ENCODE results near the gene MNAT1.
A peak's percentile ranks its signal among the peaks of the same experiment; 100 is the strongest.

Gene MNAT1

DNA sequence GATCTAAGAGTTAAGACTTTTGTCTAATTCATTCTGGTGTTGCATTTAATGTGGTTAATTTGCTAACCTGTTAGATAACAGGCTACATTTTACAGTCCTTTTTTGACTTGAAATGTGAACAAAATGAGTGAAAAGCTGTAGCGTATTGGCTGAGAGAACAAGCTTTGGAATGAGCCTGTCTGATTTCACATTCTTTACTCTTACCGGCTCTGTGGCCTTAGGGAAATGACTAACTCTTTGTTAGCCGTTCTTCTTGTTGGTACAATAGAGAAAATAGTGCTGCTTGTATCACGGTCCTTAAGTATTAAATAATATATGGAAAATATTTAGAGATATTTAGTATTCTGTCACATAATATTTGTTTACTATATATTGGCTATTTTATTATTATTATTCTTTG is 1.9 kb downstream of the MNAT1 start:
- no peak overlapping the region for H3K4ac ChIP-seq (ENCODE audit: low read length)
- no peak overlapping the region for H3K4me2 ChIP-seq (ENCODE audit: insufficient read depth, low read length, poor library complexity, severe bottlenecking)
- H2BK120ac ChIP-seq (ENCODE audit: low read depth, low read length): no peak overlapping the region
- H4K8ac ChIP-seq (ENCODE audit: low read depth, low read length): no peak overlapping the region
- H3K9me3 ChIP-seq (replicated peaks in 1 of 2; ENCODE audit: control insufficient read depth in 2 of 2, insufficient read depth in 1 of 2, low read depth in 1 of 2, low read length in 2 of 2): no peaks in the 10 kb centered on the region
- no peak for DNase-seq (ENCODE audit: low spot score)
- no peak overlapping the region for H3K14ac ChIP-seq (ENCODE audit: low read length)
- no peak overlapping the region for H3K23ac ChIP-seq (ENCODE audit: low read depth, low read length, poor library complexity)
- H4K91ac ChIP-seq (ENCODE audit: low read depth, low read length, poor library complexity): no peak overlapping the region
- no peak overlapping the region for H3K18ac ChIP-seq (ENCODE audit: low read length)
- no CpG with 5 or more reads among the region's 4 CpGs for WGBS, 2 donors (ENCODE audit: extremely low coverage in 2 of 2, insufficient read length in 2 of 2, insufficient replicate concordance in 1 of 2)
- no peak overlapping the region for H2BK5ac ChIP-seq (ENCODE audit: low read length)
- H2BK15ac ChIP-seq (ENCODE audit: low read length): no peak overlapping the region
- no peaks in the 10 kb centered on the region for H3K27me3 ChIP-seq (ENCODE audit: control insufficient read depth in 3 of 3, insufficient read depth in 3 of 3, low read depth in 1 of 3, low read length in 3 of 3)
- H2AFZ ChIP-seq (ENCODE audit: low read length): no peak overlapping the region
- no peaks in the 10 kb centered on the region for H3K36me3 ChIP-seq (replicated peaks in 1 of 2; ENCODE audit: control insufficient read depth in 2 of 2, insufficient read depth in 2 of 2, low read length in 2 of 2)
- no peak overlapping the region for H2AK5ac ChIP-seq (ENCODE audit: low read depth, low read length)
- H2BK12ac ChIP-seq (ENCODE audit: low read length): no peak overlapping the region
- H3K4me3 ChIP-seq (ENCODE audit: low read length in 2 of 2): peak overlapping the region in 1 of 2 donors; percentile 69
- no peaks in the 10 kb centered on the region for H3K4me1 ChIP-seq (ENCODE audit: control insufficient read depth in 2 of 2, insufficient read depth in 1 of 2, low read depth in 1 of 2, low read length in 2 of 2)
- H3K79me1 ChIP-seq (ENCODE audit: low read depth, low read length): no peaks in the 10 kb centered on the region
- no peak overlapping the region for H3K9ac ChIP-seq (ENCODE audit: low read depth, low read length, poor library complexity)
- no peak overlapping the region for H3K27ac ChIP-seq (replicated peaks; ENCODE audit: low read length)

DNA sequence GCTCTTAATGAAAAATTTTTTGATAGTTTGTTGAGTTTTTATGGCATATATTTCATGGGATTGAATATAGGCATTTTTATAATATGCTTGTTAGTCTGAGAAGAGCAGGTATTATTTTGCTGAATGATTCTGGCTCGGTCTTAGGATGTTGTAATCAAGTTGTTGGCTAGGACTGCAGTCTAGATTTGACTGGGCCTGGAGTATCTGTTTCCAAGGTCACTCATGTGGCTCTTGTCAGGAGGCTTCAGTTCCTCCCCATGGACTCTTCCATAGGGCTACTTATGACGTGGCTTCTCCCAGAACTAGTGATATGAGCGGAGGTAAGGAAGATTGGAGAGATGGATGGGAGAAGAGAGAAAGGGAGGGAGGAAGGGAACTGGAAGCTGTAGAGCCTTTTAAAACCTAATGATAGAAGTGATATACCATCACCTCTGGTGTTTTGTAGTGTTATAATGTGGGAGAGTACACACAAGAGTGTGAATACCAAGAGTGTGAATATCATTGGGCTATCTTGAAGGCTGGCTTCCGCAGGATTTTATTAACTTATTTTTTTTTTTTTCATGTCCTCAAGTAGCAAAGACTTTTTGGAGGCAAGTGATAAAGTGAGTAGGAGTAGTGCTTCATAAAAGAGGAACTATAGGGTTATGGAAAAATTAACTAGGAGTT is 4.4 kb downstream of the MNAT1 start:
- H3K9ac ChIP-seq (ENCODE audit: low read depth, low read length, poor library complexity): no peak overlapping the region
- no peak overlapping the region for H3K27ac ChIP-seq (replicated peaks; ENCODE audit: low read length)
- no CpG with 5 or more reads among the region's 4 CpGs for WGBS, 2 donors (ENCODE audit: extremely low coverage in 2 of 2, insufficient read length in 2 of 2, insufficient replicate concordance in 1 of 2)
- H3K18ac ChIP-seq (ENCODE audit: low read length): no peak overlapping the region
- no peak overlapping the region for H2BK5ac ChIP-seq (ENCODE audit: low read length)
- no peak overlapping the region for H3K23ac ChIP-seq (ENCODE audit: low read depth, low read length, poor library complexity)
- H2BK12ac ChIP-seq (ENCODE audit: low read length): no peak overlapping the region
- H3K4ac ChIP-seq (ENCODE audit: low read length): no peak overlapping the region
- no peak overlapping the region for H2AFZ ChIP-seq (ENCODE audit: low read length)
- no peaks in the 10 kb centered on the region for H3K36me3 ChIP-seq (replicated peaks in 1 of 2; ENCODE audit: control insufficient read depth in 2 of 2, insufficient read depth in 2 of 2, low read length in 2 of 2)
- no peaks in the 10 kb centered on the region for H3K27me3 ChIP-seq (ENCODE audit: control insufficient read depth in 3 of 3, insufficient read depth in 3 of 3, low read depth in 1 of 3, low read length in 3 of 3)
- no peak overlapping the region for H3K14ac ChIP-seq (ENCODE audit: low read length)
- no peak overlapping the region for H4K8ac ChIP-seq (ENCODE audit: low read depth, low read length)
- no peak overlapping the region for H3K4me3 ChIP-seq (ENCODE audit: low read length in 2 of 2)
- no peak overlapping the region for H3K4me2 ChIP-seq (ENCODE audit: insufficient read depth, low read length, poor library complexity, severe bottlenecking)
- H3K9me3 ChIP-seq (replicated peaks in 1 of 2; ENCODE audit: control insufficient read depth in 2 of 2, insufficient read depth in 1 of 2, low read depth in 1 of 2, low read length in 2 of 2): no peaks in the 10 kb centered on the region
- DNase-seq (ENCODE audit: low spot score): no peak
- peaks cover 2% of the 10 kb centered on the region for H3K79me1 ChIP-seq (ENCODE audit: low read depth, low read length)
- H2BK15ac ChIP-seq (ENCODE audit: low read length): no peak overlapping the region
- H3K4me1 ChIP-seq (ENCODE audit: control insufficient read depth in 2 of 2, insufficient read depth in 1 of 2, low read depth in 1 of 2, low read length in 2 of 2): no peaks in the 10 kb centered on the region
- no peak overlapping the region for H4K91ac ChIP-seq (ENCODE audit: low read depth, low read length, poor library complexity)
- H2AK5ac ChIP-seq (ENCODE audit: low read depth, low read length): no peak overlapping the region
- no peak overlapping the region for H2BK120ac ChIP-seq (ENCODE audit: low read depth, low read length)

DNA sequence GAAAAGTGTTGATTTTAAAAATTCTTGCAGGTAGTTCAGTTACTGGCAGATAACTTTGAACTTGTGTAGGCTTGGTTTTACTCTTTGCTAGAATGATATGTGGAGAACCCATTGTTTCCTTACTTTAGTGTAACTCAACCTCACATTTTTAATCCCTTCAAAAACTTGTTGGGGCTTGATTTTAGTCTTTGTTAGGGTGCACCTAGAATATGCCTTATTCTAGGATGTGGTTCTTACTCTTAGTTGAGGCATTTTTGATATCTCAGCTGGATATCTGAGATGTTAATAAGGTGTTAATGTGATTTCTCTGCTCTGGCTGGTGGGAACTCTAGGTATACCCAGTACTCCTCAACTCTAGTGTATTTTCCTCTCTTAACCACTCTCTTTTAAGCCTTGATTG is 10.0 kb downstream of the MNAT1 start:
- no peak overlapping the region for H2AK5ac ChIP-seq (ENCODE audit: low read depth, low read length)
- H3K4me3 ChIP-seq (ENCODE audit: low read length in 2 of 2): no peak overlapping the region
- H3K27ac ChIP-seq (replicated peaks; ENCODE audit: low read length): no peak overlapping the region
- H4K91ac ChIP-seq (ENCODE audit: low read depth, low read length, poor library complexity): no peak overlapping the region
- H3K4ac ChIP-seq (ENCODE audit: low read length): no peak overlapping the region
- H3K79me1 ChIP-seq (ENCODE audit: low read depth, low read length): peaks cover 4% of the 10 kb centered on the region
- H3K4me2 ChIP-seq (ENCODE audit: insufficient read depth, low read length, poor library complexity, severe bottlenecking): no peak overlapping the region
- no peak overlapping the region for H2BK5ac ChIP-seq (ENCODE audit: low read length)
- H2BK15ac ChIP-seq (ENCODE audit: low read length): no peak overlapping the region
- no peaks in the 10 kb centered on the region for H3K27me3 ChIP-seq (ENCODE audit: control insufficient read depth in 3 of 3, insufficient read depth in 3 of 3, low read depth in 1 of 3, low read length in 3 of 3)
- H3K14ac ChIP-seq (ENCODE audit: low read length): no peak overlapping the region
- H3K23ac ChIP-seq (ENCODE audit: low read depth, low read length, poor library complexity): no peak overlapping the region
- no peaks in the 10 kb centered on the region for H3K4me1 ChIP-seq (ENCODE audit: control insufficient read depth in 2 of 2, insufficient read depth in 1 of 2, low read depth in 1 of 2, low read length in 2 of 2)
- H3K18ac ChIP-seq (ENCODE audit: low read length): no peak overlapping the region
- H3K36me3 ChIP-seq (replicated peaks in 1 of 2; ENCODE audit: control insufficient read depth in 2 of 2, insufficient read depth in 2 of 2, low read length in 2 of 2): no peaks in the 10 kb centered on the region
- no peak overlapping the region for H2BK120ac ChIP-seq (ENCODE audit: low read depth, low read length)
- H3K9ac ChIP-seq (ENCODE audit: low read depth, low read length, poor library complexity): no peak overlapping the region
- no peak overlapping the region for H2AFZ ChIP-seq (ENCODE audit: low read length)
- H3K9me3 ChIP-seq (replicated peaks in 1 of 2; ENCODE audit: control insufficient read depth in 2 of 2, insufficient read depth in 1 of 2, low read depth in 1 of 2, low read length in 2 of 2): no peaks in the 10 kb centered on the region
- no peak for DNase-seq (ENCODE audit: low spot score)
- no peak overlapping the region for H2BK12ac ChIP-seq (ENCODE audit: low read length)
- H4K8ac ChIP-seq (ENCODE audit: low read depth, low read length): no peak overlapping the region

DNA sequence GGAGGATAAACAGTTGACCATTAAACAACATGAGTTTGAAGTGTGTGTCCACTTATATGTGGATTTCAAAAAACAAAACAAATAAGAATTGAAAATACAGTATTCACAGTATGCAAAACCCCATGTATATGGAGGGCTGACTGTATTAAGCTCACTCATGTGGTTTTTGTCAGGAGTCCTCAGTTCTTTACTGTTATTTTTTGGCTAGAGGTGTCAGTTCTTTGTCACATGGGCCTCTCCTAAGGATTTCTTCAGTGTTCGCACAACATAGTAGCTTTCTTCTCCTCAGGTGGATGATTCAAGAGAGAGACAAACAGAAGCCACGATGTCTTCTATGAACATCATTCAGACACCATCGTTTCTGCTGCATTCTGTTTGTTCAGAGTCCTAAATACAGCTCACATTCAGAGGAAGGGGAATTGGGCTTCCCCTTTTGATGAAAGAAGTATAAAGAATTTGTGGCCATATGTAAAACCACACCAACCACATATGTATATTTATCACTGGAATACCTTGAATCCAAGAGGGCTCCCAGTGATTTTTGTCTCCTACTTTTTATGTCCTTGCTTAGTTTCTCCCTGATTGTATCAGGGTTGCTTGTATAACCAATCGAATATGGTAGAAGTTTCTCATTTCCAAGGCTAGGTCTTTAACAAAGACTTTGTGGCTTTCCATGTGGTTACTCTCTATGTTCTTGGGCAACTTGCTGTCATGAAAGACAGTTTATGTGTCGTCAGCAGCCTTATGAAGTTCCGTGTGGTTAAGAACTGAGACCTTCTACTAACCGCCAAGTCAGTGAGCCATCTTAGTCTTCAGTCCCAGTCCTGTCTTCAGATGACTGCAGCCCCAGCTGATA is 18.9 kb downstream of the MNAT1 start:
- WGBS, 2 donors (ENCODE audit: extremely low coverage in 2 of 2, insufficient read length in 2 of 2, insufficient replicate concordance in 1 of 2): no CpG with 5 or more reads among the region's 7 CpGs
- DNase-seq (ENCODE audit: low spot score): no peak

More for the DNA sequence above, 18.9 kb downstream of the MNAT1 start:
- Histone ChIP-seq H3K4me2 (ENCODE audit: insufficient read depth, low read length, poor library complexity, severe bottlenecking) (no peak overlapping the region), H3K4me1 (ENCODE audit: control insufficient read depth in 2 of 2, insufficient read depth in 1 of 2, low read depth in 1 of 2, low read length in 2 of 2) (peaks cover 0 to 1% of the 10 kb centered on the region in 2 donors), H2AFZ (ENCODE audit: low read length) (no peak overlapping the region), H3K27ac (replicated peaks; ENCODE audit: low read length) (no peak overlapping the region), H2BK120ac (ENCODE audit: low read depth, low read length) (no peak overlapping the region), H3K27me3 (ENCODE audit: control insufficient read depth in 3 of 3, insufficient read depth in 3 of 3, low read depth in 1 of 3, low read length in 3 of 3) (no peaks in the 10 kb centered on the region), H3K23ac (ENCODE audit: low read depth, low read length, poor library complexity) (no peak overlapping the region), H3K4ac (ENCODE audit: low read length) (no peak overlapping the region), H3K9me3 (replicated peaks in 1 of 2; ENCODE audit: control insufficient read depth in 2 of 2, insufficient read depth in 1 of 2, low read depth in 1 of 2, low read length in 2 of 2) (no peaks in the 10 kb centered on the region), H2BK5ac (ENCODE audit: low read length) (no peak overlapping the region), H3K18ac (ENCODE audit: low read length) (no peak overlapping the region), H2BK12ac (ENCODE audit: low read length) (no peak overlapping the region), H2AK5ac (ENCODE audit: low read depth, low read length) (no peak overlapping the region), H4K91ac (ENCODE audit: low read depth, low read length, poor library complexity) (no peak overlapping the region), H2BK15ac (ENCODE audit: low read length) (no peak overlapping the region), H4K8ac (ENCODE audit: low read depth, low read length) (no peak overlapping the region), H3K9ac (ENCODE audit: low read depth, low read length, poor library complexity) (no peak overlapping the region), H3K14ac (ENCODE audit: low read length) (no peak overlapping the region), H3K79me1 (ENCODE audit: low read depth, low read length) (no peaks in the 10 kb centered on the region), H3K36me3 (replicated peaks in 1 of 2; ENCODE audit: control insufficient read depth in 2 of 2, insufficient read depth in 2 of 2, low read length in 2 of 2) (peaks cover 0 to 3% of the 10 kb centered on the region in 2 donors), H3K4me3 (ENCODE audit: low read length in 2 of 2) (no peak overlapping the region)
